Ureter (tissue), 1 donor: ENCODE data around the gene ANKRD1. TPM values are rescaled to one million over a fixed set of nuclear protein-coding genes. Genes with fewer than 3 reads are reported as not detected.

Source experiments
- DNase-seq: peaks from one replicate; pipeline ENCODE4 v3.0.0-alpha.2; 2020; ENCODE audit warnings: low spot score
- total RNA-seq: library from RNA; stranded (reverse); gene quantifications from one replicate; pipeline ENCODE4 v1.2.4, GENCODE V29; 2023
- donor health status: DM: yes; HTN: yes; CAD: no.

The ANKRD1 gene
- total RNA-seq, 1 donor from 2014 or later = 0.62 TPM

DNA sequence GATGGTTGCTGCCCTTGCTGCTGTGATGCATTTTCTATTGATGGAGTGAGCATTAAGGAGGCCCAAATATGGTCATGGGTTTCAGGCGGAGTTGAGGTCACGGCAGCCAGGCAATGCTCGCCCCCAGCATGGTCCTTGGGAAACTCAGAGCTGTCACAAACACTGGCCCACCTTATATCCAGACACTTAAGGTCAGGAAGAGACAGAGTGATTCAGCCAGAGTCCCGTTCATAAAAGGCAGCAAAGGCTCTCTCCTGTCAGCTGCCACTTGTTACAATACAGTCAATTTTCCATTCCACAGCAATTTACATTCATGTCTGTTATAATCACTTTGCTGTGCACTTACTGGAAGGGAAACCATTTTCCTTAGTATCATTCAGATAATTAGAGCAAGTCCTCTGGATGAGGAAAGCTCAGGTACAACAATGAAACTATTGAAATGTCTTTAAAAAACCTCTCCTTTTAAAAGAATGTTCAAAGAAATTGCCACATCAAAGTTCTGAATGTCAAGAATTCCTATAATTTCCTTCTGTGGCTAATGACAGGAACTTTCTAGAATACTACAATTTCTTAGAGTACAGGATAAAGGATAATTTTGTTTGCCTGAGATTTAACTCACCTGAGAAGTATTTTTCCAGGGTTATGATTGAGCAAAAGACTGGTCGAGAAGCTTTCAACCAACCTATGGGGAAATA, 14.8 kb upstream of the ANKRD1 start:
- DNase-seq = no peak

DNA sequence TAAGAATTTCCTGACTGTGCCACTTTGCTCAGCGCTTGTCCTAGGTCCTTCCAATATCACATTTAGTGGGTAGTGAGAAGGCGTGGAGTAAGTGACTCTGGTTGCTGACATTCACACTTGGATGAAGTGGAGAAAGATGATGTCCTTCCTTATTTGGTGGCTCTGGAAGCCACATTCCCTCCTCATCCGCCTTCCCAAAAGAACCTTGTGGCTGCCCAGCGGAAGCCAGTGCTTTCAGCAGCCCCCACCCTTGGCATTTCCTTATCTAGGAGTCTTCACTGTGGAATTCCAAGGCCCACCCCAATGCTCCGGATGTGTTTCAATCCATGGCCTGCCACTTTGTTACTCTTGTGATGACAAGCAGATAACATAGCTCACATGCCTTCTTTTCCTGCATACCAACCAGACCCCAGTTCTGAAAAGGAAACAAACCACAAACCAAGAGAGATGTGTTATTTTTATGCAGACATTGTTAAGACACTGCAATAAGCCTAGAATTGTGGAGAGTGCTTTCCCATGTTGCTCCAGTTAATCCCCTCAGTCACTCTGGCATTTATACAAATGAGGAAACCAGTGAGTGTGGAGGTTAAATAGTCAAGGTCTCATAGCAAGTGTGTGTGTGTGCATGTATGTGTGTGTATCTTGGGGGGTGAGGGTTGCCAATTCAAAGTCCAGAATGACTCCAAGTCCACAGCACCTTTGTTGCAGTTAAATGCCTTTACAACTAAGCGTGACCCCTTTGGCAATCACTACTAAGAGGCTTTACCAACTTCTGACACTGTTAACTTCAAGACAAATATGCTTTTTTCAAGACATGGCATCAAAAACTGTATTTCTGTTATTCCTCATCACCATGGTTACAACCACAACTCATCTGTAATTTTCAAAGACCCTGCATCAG, 10.3 kb upstream of the ANKRD1 start:
- no peak for DNase-seq

DNA sequence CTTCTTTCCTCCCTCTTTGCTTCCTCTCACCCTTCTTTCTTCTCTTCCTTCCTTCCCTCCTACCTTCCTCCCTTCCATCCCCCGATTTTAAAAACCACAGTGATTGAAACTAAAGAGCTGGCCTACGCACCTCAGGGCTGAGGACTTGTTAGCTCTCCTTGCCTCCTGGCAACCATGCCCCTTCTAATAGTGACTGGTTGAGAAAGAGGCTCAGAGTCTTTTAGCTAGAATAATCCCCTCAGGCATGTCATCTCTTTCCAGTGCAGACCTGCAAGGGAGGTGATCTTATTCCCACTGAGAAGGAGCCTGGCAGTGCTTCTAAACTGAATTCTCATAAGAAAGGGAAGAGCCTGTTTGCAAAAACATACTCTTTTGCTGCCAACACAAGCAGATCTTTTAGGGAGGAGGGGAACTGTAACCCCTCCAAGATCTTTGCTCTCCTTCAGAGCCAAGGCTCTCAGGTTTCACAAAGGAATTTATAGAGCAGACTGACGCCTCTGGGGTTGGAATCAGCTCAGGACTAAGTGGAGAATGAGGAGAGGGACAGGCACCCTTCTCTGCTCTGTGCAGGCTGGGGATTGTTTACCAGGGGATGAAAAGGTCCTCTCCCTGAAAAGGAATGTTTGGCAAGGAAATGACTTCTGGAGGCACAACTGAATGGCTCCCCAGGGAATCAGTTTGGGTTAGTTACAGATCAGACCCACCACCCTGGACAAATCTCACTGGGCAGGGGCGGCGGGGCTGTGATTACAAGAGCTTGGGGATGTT, 9.4 kb upstream of the ANKRD1 start:
- no peak for DNase-seq

DNA sequence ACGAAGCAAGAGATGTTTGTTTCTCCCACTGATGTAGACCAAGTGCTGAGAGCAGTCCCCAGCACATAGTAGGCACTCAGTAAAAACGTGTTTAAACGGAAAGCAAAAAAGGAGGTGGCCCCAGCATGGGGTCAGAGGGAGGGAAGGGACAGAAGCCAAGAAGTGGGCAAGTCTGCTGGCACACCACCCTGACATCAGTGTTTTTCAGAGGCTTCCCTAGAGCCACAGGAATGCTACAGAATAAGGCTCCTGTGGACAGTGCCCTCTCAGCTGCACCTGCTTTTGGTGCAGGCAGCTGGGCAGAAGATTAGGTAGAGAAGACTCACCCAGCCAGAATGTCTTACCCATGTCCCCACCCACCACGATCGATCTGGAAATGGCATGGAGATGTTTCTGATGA, 8.3 kb upstream of the ANKRD1 start:
- no peak for DNase-seq

DNA sequence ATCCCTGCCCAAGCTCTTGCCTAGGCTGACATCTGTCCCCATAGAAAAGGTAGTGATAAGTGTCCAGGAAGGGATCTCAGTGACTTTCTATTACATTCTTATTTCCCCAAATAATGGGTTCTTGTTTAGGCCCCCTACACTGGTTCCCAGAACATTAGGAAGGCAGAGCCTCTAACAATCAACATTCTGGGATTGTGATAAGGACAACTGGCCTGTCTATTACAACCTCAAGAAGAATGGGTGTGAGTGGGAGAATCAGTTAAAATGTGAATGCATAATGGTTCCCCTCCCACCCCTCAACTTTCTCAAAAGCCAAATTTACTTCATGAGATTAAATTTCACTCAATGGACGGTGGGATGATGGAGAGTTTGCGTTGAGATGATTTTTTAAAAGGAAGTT, 6.4 kb upstream of the ANKRD1 start:
- DNase-seq = no peak

DNA sequence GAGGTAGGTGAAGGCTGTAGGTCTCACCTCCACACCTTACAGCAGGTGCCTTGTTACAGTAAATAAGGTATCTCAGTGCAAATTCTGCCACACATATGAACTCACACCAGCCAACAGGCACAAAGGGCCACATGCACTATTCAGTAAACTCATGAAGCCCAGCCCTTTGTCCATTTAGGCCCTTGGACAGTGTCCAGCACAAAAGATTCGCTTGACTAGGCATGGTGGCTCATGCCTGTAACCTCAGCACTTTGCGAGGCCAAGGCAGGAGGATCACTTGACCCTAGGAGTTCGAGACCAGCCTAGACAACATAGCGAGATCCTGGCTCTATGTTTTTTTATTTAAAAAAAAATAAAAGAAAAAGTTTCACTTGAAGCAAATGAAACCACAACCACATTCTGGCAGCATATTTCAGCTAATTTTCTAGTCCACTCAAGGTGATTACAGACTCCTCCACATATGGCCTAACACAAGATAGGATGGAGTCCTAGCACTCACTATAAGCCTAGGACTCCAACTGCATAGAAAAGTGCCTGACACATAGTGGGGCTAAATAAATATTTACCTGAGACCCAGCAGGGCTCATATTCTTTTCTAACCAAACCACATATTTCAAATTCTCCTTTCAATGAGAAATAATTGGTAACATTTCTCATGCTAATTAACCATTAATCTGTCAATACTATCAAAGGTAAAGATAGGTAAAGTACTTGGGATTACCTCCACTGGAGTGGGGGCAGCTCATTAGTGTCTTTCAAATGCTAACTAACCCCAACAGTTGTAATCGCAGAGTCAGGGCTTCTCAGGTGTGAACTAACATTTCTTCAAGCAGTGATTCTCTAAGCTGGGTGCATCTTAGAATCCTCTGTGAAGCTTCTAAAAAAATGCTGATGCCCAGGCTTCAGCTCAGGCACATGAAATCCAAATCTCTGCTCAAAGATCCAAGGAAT, 4.5 kb upstream of the ANKRD1 start:
- DNase-seq = no peak

DNA sequence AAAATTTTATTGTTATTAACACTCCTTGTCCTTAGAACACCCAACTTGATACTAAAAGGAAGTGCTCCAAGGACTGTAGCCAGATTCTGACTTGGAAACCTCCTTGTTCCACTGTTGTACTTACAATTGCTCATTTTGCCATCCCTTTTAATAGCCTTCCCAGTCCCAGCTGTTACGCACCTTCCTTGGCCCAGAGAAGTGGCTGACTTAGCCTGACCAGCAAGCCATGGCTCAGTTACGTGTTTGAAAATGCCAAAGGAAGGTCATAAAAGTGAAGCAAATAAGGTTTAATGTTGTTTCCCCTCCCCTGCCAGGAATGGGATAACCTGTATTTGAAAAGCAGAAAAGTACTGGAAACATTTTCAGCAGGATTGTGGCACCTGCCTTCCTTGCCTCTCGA, 3.7 kb upstream of the ANKRD1 start:
- no peak for DNase-seq

DNA sequence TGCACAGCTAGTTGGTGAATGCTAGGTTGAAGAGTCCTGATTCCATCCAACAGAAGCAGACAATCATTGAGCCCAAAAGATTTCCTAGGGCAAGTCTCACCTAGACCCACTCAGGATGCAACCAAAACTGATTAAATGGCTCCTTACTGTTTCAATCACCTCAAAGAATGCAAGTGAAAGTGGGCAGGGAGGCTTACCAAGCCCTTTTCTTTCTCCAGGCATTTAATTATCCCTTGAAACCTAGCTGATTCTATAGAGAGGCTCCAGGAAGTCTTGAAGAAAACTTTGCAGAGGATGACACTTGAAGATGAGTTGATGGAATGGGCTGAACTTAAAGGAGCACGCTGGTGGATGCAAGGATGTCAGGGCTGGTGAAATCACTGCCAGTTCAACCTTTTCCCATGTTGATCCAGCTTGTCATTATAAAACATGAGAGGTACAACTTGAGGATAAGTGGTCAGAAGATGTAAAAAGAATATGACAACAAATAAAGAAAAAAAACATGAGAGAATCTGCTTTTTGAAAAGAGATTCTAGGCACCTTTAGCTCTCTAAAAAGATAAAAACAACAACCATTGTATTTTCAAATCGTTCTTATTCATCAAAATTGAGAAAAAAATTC, 2.3 kb upstream of the ANKRD1 start:
- no peak for DNase-seq

DNA sequence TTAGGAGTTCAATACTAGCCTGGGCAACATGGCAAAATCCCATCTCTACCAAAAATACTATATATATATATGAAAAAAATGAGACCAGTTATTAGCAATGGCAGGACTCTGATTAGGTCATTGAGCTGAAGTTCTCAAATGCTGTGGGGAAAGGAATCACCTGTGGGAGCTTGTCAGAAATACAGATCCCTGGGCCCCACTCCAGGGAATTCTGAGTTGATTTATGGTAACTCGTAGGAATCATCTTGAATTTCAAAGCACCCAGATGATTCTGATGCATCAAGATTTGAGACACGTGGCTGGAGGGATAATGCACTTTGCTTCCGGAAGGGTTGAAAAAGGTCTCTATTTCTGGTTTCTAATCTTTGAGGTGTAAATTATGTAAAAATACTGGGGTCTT, 1.0 kb upstream of the ANKRD1 start:
- DNase-seq = no peak

DNA sequence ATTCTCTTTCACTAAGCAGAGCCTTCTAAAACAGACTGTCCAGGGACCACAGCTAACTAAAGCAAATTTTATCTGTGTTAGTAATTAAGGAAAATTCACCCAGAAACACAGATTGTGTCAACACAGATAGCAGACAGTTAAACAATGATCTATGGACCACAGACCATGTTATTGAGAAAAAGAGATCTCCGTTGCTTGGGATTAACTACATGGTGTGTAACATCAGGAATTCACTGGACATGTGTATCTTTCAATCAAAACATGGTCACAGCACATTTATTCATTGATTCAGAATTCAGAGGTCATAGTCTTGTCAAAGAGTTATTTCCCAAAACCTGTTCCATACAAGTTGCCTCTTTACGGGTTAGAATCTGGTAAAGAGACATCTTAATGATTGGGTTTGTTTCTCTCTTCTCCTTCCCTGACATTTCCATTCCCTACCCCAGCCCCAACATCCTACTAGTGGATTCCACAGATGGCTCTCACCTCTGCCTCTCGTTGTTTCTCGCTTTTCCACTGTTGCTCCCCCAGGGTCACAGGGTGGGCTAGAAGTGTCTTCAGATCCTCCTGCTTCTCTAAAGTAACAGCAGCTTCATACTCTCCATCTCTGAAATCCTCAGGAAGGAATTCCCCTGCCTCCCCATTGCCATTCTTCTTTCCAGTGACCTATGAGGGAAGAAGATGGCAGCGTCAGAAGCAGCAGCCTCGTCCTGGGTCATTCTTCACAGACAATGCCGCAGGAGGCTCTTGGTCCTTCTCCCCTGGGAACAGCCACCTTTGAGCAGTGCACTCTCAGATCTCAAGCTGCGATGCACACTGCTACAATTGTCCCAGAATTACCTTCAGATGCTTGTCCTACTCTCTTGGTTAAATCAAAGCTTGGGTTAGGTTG, 958 bp downstream of the ANKRD1 start:
- no peak for DNase-seq

DNA sequence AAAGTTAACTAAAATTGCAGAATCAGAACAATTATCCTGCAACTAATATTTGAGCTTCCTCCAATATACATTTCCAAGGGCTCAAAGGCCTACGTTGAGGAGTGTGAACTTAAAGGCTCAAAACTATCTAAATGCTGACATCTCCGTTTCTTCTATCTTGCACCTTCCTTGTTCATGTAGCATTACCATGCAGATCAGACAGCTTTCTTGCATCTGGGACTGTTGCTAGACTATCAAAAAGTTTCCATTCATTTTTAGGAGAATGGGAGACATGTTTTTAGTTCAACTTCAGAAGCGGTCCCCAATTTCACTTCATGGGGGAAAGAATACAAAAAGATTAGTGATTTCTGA, 2.9 kb downstream of the ANKRD1 start:
- no peak for DNase-seq

DNA sequence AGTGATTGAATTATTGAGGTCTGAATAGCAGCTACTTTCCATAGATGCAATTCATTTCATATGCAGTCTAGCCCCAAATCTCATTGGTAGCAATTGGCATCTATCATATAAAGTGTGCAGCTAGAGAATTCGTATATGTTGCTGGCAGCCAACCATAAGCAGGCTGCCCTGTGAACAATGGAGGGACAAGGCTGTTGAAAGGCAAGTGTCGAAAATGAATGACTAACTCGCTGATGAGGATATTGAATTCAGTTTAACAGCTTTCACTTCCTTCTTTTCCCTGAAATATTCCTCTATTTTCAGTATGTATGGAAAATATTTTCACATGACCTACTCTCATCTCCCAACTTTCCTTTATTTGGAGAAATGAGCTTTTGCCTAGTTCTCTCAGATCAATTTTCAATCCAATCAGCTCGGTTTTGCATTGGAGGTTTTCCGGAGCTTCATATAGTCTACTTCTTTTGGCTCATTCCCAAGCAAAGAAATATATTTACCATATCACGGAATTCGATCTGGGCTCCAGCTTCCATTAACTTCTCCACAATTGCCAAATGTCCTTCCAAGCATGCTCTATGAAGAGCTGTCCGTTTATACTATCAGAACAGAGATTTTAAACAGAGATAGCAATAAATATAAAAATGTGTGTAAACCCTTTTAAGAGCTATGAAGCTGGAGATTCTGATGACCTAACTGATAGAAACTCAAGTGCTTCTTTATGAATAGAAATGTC, 3.5 kb downstream of the ANKRD1 start:
- DNase-seq = no peak

DNA sequence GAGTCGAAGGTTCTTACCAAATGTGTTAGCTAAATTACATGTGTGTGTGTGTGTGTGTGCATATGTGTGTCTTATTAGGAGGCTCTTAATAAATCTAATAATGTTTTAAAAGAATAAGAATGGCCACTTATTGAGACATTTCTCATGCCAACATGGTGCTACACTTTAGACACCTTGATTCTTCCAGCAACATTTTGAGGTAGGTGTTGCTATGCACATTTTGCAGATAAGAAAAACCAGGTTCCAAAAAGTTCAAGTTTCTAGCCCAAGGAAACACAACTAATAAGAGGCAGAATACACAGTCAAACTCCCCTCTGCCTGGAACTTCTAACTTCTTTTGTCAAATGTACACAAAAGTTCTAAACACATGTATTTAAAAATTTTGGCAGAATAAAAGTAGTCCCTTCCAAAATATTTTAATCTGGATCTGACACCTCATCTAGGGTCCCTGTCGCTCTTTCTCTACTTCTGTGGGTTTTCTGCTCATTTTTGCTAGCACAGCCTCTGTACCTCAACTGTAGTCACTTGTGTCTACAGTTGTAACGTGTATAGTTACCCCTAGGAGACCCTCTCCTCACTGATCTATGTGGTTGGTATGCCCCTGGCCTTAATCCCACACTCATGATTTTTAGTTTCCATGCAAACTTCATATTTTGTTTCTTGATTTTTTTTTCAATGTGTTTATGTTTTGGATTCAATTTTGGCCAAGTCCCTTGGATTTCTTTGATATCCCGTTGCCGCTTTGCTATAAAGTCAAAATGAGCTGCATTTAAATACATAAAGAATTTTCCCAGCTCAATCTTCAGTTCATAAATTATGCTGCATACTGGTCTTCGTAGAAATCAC, 4.3 kb downstream of the ANKRD1 start:
- DNase-seq = no peak

DNA sequence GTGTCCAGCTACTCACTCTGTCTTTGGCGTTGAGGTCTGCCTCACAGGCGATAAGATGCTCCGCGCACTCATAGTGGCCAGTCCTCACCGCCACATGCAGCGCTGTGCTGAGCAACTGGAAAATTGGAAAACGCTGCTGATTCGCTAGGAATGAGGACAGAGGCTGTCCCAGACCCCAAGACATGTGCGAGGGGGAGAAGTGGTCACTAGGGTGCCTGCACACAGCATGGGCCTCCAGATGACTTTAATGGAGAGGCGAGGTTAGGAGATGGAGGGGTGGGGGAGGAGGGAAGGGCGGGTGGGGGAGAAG, 5.2 kb downstream of the ANKRD1 start:
- no peak for DNase-seq

DNA sequence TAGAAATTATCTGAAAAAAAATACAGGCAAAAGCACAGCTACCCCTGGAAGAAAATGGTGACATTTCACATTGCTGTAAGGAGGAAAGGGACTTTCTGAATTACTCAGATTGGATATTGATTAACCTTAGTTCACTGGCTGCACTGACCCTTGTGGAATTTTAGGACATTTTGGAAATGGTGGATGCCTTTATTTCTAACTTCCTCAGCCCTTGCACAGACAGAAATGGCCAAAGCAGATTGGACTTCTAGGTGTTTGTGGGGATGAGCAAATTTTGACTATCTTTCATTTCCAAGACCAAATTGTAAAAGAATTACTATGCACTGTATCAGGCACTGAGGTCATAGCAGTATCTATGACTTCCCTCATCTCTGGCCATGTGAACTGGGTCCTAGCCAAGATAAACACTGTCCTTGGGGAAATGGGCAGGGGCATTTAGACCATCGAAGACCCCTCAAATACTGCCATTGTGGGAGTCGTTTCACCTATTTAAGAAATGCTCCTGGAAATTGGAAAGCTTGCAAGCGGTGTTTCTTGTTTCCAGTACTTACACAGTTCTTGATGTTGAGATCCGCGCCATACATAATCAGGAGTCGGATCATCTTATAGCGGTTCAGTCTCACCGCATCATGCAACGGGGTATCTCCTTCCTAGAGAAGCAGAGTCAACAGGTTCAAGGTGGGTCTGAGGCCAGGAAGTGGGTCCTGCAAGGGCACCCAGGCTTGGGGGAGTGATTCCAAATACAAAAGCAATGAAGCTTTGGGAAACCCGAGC, 5.7 kb downstream of the ANKRD1 start:
- DNase-seq = no peak

DNA sequence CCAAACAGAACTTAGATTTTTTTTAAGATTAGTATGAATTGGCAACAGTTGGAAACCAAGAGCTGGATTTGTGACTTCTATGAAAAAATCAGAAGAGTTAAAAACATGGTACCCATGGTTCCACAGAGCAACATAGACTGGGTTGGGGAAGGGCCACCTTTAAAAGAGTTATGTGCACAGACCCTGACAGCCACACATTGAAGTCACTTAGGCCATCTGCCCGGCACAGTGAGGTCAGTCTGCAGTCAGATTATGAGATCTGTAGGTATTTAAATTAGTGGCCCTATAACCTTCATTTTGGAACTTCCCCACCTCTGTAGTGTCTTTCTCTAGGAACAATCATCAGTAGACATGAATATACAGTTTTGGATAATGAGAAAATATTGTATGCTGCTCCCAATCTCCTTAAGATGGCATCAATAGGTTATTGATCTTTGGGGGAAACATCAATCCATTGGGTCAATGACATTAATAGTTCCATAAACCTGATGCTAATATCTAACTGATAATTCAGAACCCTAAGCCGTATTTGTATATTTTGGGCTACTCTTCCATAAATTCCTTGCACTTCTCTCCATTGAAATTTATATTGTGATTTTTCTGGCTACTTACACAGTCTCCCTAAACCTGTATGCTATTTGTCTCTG, 7.0 kb downstream of the ANKRD1 start:
- no peak for DNase-seq

DNA sequence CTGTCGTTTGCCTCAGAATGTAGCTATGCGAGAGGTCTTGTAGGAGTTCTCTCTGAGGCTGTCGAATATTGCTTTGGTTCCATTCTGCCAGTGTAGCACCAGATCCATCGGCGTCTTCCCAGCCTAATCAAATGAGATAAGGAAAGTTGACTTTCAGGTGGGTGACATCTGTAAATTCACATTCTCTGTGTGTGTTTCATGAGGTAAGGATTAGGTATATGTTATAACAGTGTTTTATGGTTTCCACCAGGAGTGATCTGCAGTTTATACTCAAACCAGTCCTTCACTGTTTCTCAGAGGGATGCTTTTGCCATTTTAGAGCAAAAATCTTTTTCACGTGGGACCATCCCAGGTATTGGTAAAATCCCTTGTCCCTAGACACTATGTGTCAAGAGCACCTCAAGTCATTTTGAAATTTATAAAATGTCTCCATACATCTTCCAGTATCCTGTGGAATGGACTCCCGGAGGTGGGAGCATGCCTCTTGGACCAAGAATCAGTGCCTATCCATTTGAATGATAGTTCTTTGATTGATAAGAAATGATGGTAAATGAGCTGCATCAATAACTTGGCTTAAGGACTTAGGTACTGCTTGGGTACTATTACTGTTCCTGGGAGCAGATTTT, 7.9 kb downstream of the ANKRD1 start:
- no peak for DNase-seq
